OCI-LY7 (cell line): ENCODE measurements around the gene EVI5L. TPM values are rescaled to one million over a fixed set of nuclear protein-coding genes. Genes with fewer than 3 reads are reported as not detected.

ENCODE experiments used
- BruUV-seq: library from RNA; stranded (reverse); fragments of 400-500 nt; replicated peaks from 2 replicates; lab custom pipeline; 2021; lab: Mats Ljungman, UMichigan
- CTCF ChIA-PET: fragments of 300-600 bp; sonication (Branson Sonifier 250); formaldehyde crosslinking; loops from one replicate; lab custom pipeline; 2022; ENCODE audit warnings: antibody characterized with exemption; ENCODE audit not compliant: unreplicated experiment; lab: Charles Lee
- POLR2A ChIA-PET: fragments of 300-600 bp; sonication (Branson Sonifier 250); formaldehyde crosslinking; loops from one replicate; lab custom pipeline; 2022; ENCODE audit warnings: antibody characterized with exemption; lab: Charles Lee
- DNase-seq: peaks from one replicate; pipeline ENCODE4 v3.0.0-alpha.2; 2015; ENCODE audit warnings: low spot score
- H2AFZ ChIP-seq: fragments of 200-600 bp; sonication (generic), shearing (Covaris generic); 2 replicates; pipeline ENCODE4 v1.6.1; 2014; ENCODE audit warnings: mild to moderate bottlenecking, antibody characterized with exemption, low read length, moderate library complexity
- H3K27ac ChIP-seq: fragments of 200-600 bp; sonication (generic); 2 replicates; pipeline ENCODE4 v1.5.1; 2014; ENCODE audit warnings: mixed run types, low read depth, mild to moderate bottlenecking, moderate library complexity, low read length, inconsistent platforms; ENCODE audit not compliant: poor library complexity, severe bottlenecking
- H3K36me3 ChIP-seq: fragments of 200-600 bp; sonication (generic); 2 replicates; pipeline ENCODE4 v1.6.1; 2014; ENCODE audit warnings: mild to moderate bottlenecking, antibody characterized with exemption, low read length, moderate library complexity, mixed read lengths; ENCODE audit not compliant: insufficient read depth
- H3K4me1 ChIP-seq: fragments of 200-600 bp; sonication (generic); 2 replicates; pipeline ENCODE4 v1.5.1; 2014; ENCODE audit warnings: mild to moderate bottlenecking, low read length; ENCODE audit not compliant: insufficient read depth, poor library complexity, severe bottlenecking
- H3K4me2 ChIP-seq: fragments of 200-600 bp; sonication (generic); 2 replicates; pipeline ENCODE4 v1.6.1; 2014; ENCODE audit warnings: mild to moderate bottlenecking, low read length
- H3K4me3 ChIP-seq: fragments of 200-600 bp; sonication (generic); 2 replicates; pipeline ENCODE4 v1.5.1; 2014; ENCODE audit warnings: mild to moderate bottlenecking, low read depth, low read length; ENCODE audit not compliant: poor library complexity, severe bottlenecking
- H3K79me2 ChIP-seq: fragments of 200-600 bp; sonication (generic); 2 replicates; pipeline ENCODE4 v1.6.1; 2016; ENCODE audit warnings: low read depth, mild to moderate bottlenecking, low read length, moderate library complexity, mixed read lengths; ENCODE audit not compliant: insufficient read depth
- H3K9me2 ChIP-seq: fragments of 200-600 bp; sonication (generic); 2 replicates; pipeline ENCODE4 v1.6.1; 2016; ENCODE audit warnings: mild to moderate bottlenecking, low read length, mixed read lengths; ENCODE audit not compliant: insufficient read depth
- H3K9me3 ChIP-seq: fragments of 200-600 bp; sonication (generic); 2 replicates; pipeline ENCODE4 v1.6.1; 2014; ENCODE audit warnings: mild to moderate bottlenecking, mixed run types, low read length, mixed read lengths
- H4K20me1 ChIP-seq: fragments of 200-600 bp; sonication (generic); 2 replicates; pipeline ENCODE4 v1.6.1; 2014; ENCODE audit warnings: mild to moderate bottlenecking, antibody characterized with exemption, low read length, moderate library complexity, mixed read lengths; ENCODE audit not compliant: insufficient read depth
- EZH2phosphoT487 ChIP-seq: fragments of 200-600 bp; sonication (generic); IDR thresholded peaks from 2 replicates; pipeline ENCODE4 v1.6.1; 2018; ENCODE audit warnings: low read depth, borderline replicate concordance, mild to moderate bottlenecking, mixed run types, antibody characterized with exemption, low read length, moderate library complexity, mixed read lengths
- intact Hi-C: fragments of 100-400 bp; cut with micrococcal nuclease; formaldehyde crosslinking; loops from one replicate; pipeline ENCODE4 v1.10.0; 2022; ENCODE audit not compliant: unreplicated experiment
- total RNA-seq, 2 experiments: library from RNA; depleted of rRNA in 1 of 2; stranded (reverse); fragments of >200 nt in 1 of 2; shearing (Covaris generic) in 1 of 2; gene quantifications; 2 replicates each; pipeline ENCODE4 v1.2.3, GENCODE V29; 2014 to 2022
- TF ChIP-seq, protein P1 (sequence below): fragments of 200-600 bp; sonication (generic); conservative IDR thresholded peaks from 2 replicates; pipeline ENCODE4 v1.5.1; 2014; ENCODE audit warnings: mild to moderate bottlenecking, antibody characterized with exemption, low read length, moderate library complexity, mixed read lengths

The EVI5L gene
- total RNA-seq, 2 experiments from 2014 or later, result 2.7 to 5.5 TPM

- no peaks in the 10 kb centered on the region for H3K9me3 ChIP-seq
- H3K4me1 ChIP-seq, result peaks cover 10% of the 10 kb centered on the region
- no peak overlapping the region for H3K4me2 ChIP-seq
- H3K27ac ChIP-seq, result no peak overlapping the region
- no peak overlapping the region for H3K4me3 ChIP-seq
- TF ChIP-seq, protein P1, sequence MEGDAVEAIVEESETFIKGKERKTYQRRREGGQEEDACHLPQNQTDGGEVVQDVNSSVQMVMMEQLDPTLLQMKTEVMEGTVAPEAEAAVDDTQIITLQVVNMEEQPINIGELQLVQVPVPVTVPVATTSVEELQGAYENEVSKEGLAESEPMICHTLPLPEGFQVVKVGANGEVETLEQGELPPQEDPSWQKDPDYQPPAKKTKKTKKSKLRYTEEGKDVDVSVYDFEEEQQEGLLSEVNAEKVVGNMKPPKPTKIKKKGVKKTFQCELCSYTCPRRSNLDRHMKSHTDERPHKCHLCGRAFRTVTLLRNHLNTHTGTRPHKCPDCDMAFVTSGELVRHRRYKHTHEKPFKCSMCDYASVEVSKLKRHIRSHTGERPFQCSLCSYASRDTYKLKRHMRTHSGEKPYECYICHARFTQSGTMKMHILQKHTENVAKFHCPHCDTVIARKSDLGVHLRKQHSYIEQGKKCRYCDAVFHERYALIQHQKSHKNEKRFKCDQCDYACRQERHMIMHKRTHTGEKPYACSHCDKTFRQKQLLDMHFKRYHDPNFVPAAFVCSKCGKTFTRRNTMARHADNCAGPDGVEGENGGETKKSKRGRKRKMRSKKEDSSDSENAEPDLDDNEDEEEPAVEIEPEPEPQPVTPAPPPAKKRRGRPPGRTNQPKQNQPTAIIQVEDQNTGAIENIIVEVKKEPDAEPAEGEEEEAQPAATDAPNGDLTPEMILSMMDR, result no peak
- no peak for TF ChIP-seq EZH2phosphoT487
- CTCF ChIA-PET, result no interaction called here
- no peaks in the 10 kb centered on the region for H3K36me3 ChIP-seq
- no peak for DNase-seq
- H4K20me1 ChIP-seq, result no peaks in the 10 kb centered on the region
- POLR2A ChIA-PET, result no interaction called here
- H3K79me2 ChIP-seq, result no peaks in the 10 kb centered on the region
- H3K9me2 ChIP-seq, result no peaks in the 10 kb centered on the region
- no TSS peak for BruUV-seq
- intact Hi-C loops, result loop anchor here (1.0 to 5.0 kb wide), 3 partner anchors 67 to 89 kb away; partner anchors contain the start of genes SNAPC2 and TIMM44
- H2AFZ ChIP-seq, result no peak overlapping the region
Measured at GRCh38 chr19:7853770-7854128, 23.7 kb downstream of the EVI5L start.

GRCh38 chr19:7855426-7856108 is 25.5 kb downstream of the EVI5L start:
- Histone ChIP-seq H3K9me3 (no peaks in the 10 kb centered on the region), H3K36me3 (no peaks in the 10 kb centered on the region), H3K79me2 (no peaks in the 10 kb centered on the region), H3K27ac (no peak overlapping the region), H3K4me2 (no peak overlapping the region), H4K20me1 (no peaks in the 10 kb centered on the region), H2AFZ (no peak overlapping the region), H3K4me1 (peaks cover 10% of the 10 kb centered on the region), H3K9me2 (no peaks in the 10 kb centered on the region), H3K4me3 (no peak overlapping the region)
- ChIA-PET CTCF (no interaction called here), POLR2A (no interaction called here)
- no TSS peak for BruUV-seq
- intact Hi-C loops, result no loop called here
- DNase-seq, result no peak
- TF ChIP-seq, protein P1, result no peak
- no peak for TF ChIP-seq EZH2phosphoT487

DNA sequence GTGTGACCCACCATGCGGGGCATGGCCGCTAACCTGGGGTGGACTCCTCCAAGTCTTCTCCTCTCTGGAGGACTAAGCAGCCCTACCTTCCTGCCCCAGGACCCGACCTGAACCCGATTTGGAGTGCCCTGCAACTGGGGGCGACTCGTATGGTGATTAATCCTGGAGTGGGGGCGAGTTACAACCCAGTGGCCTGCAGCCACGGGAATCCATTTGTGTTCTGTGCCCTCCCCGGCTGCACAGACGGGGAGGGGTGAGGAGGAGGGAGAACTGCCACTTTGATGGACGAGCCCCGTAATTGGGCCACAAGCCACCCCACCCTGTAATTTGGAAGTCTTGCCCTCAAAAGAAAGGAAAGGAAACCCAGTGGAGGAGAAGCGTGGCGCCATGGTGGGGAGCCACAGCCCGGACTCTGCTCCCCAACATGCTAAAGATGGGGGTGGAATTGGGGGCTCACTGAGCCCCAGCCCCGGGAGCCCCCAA is 26.1 kb downstream of the EVI5L start:
- no TSS peak for BruUV-seq
- ChIA-PET POLR2A (no interaction called here), CTCF (no interaction called here)

More for the DNA sequence above, 26.1 kb downstream of the EVI5L start:
- Histone ChIP-seq H3K36me3 (no peaks in the 10 kb centered on the region), H2AFZ (no peak overlapping the region), H3K79me2 (no peaks in the 10 kb centered on the region), H3K9me3 (no peaks in the 10 kb centered on the region), H4K20me1 (no peaks in the 10 kb centered on the region), H3K27ac (no peak overlapping the region), H3K4me1 (peaks cover 10% of the 10 kb centered on the region), H3K4me3 (no peak overlapping the region), H3K4me2 (no peak overlapping the region), H3K9me2 (no peaks in the 10 kb centered on the region)
- DNase-seq, result no peak
- TF ChIP-seq, protein P1, result no peak
- no peak for TF ChIP-seq EZH2phosphoT487
- intact Hi-C loops, result no loop called here
